Measurements from ENCODE around the gene DDX47.

GRCh38 chr12:12791756-12792369 lies 21.3 kb upstream of the DDX47 start:
- TF ChIP-seq EHMT2 (IDR thresholded peaks at IDR 0.05; ENCODE audit: borderline replicate concordance, low read depth, low read length), result no peak
- no peak for TF ChIP-seq POLR2AphosphoS5 (IDR thresholded peaks at IDR 0.05; ENCODE audit: low read depth, low read length)
- TF ChIP-seq RBM22 (optimal IDR thresholded peaks at IDR 0.05; ENCODE audit: low read length), result no peak
- no peak for TF ChIP-seq BRF2 (CRISPR knock-in tag; IDR thresholded peaks at IDR 0.05)
- no peak for TF ChIP-seq TGIF2 (CRISPR knock-in tag; IDR thresholded peaks at IDR 0.05)
- no peak for TF ChIP-seq CTCF (CRISPR knock-in tag; IDR thresholded peaks at IDR 0.05)
- TF ChIP-seq MEF2D (CRISPR knock-in tag; IDR thresholded peaks at IDR 0.05), result no peak
- no peak for TF ChIP-seq EZH2 (conservative IDR thresholded peaks at IDR 0.05; ENCODE audit: low read depth, low read length)
- TF ChIP-seq, protein P1, sequence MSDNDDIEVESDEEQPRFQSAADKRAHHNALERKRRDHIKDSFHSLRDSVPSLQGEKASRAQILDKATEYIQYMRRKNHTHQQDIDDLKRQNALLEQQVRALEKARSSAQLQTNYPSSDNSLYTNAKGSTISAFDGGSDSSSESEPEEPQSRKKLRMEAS (IDR thresholded peaks at IDR 0.05), result no peak
- TF ChIP-seq CHCHD3 (CRISPR knock-in tag; IDR thresholded peaks at IDR 0.05), result no peak

All from HepG2 (cell line).